ENCODE data around the gene FBXL14. TPM values are rescaled to one million over a fixed set of nuclear protein-coding genes. Genes with fewer than 3 reads are reported as not detected.

FBXL14 gene
- total and polyA plus RNA-seq, 2 experiments from 2014 or later, result 1.9 to 9.3 TPM

DNA sequence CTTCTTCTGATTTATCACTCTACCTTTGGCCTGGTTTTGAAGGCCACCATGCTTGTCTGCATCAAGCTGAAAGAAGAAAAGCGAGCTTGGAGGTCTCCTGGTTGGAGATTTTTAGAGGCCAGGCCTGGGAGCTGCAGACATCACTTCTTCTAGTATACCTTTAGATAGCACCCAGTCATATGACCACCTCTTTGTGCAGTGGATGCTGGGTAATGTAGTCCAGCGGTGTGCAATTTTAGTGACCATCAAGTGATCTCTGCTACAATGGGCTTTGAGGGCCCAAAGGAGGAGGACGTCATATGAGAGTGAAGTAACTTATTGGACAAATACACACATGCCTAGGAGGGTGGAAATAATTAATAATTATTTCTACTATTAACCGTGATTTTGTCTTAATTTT lies 19.5 kb upstream of the FBXL14 start:
- Histone ChIP-seq H3K4me2 (ENCODE audit: unreplicated experiment) (no peak overlapping the region), H3K27ac (peak overlapping the region; percentile 90), H3K4me3 (no peak overlapping the region), H3F3A (ENCODE audit: insufficient read depth) (peaks cover 79% of the 10 kb centered on the region), H3K4me1 (ENCODE audit: insufficient read depth) (peaks cover 40% of the 10 kb centered on the region), H3K36me3 (ENCODE audit: low read depth) (0 out of 2 replicates have a peak, but pooled peaks cover 8% of the 10 kb centered on the region), H3K27me3 (replicated peaks; ENCODE audit: insufficient read depth) (no peaks in the 10 kb centered on the region), H3K9ac (no peak overlapping the region), H2AFZ (no peak overlapping the region), H3K79me2 (ENCODE audit: insufficient read depth) (peaks cover 98% of the 10 kb centered on the region), H4K20me1 (ENCODE audit: insufficient read depth) (0 out of 2 replicates have a peak, but pooled peaks cover 3% of the 10 kb centered on the region), H3K9me3 (ENCODE audit: low read depth) (no peaks in the 10 kb centered on the region), H3K9me2 (ENCODE audit: insufficient read depth) (no peaks in the 10 kb centered on the region)
- DNase-seq, result no peak
- TF ChIP-seq EZH2 (IDR thresholded peaks at IDR 0.05; ENCODE audit: insufficient read depth, poor library complexity, severe bottlenecking) (no peak), EZH2phosphoT487 (IDR thresholded peaks at IDR 0.05; ENCODE audit: insufficient read depth, low read depth) (no peak)
- in situ Hi-C loops (cut with MboI), result no loop called here
- WGBS, 2 experiments (ENCODE audit: low coverage in 1 of 2, low lambda C conversion rate in 2 of 2, missing lambda C conversion rate in 2 of 2), result 92 to 93% methylated on average over 4 of the region's 4 CpGs

DNA sequence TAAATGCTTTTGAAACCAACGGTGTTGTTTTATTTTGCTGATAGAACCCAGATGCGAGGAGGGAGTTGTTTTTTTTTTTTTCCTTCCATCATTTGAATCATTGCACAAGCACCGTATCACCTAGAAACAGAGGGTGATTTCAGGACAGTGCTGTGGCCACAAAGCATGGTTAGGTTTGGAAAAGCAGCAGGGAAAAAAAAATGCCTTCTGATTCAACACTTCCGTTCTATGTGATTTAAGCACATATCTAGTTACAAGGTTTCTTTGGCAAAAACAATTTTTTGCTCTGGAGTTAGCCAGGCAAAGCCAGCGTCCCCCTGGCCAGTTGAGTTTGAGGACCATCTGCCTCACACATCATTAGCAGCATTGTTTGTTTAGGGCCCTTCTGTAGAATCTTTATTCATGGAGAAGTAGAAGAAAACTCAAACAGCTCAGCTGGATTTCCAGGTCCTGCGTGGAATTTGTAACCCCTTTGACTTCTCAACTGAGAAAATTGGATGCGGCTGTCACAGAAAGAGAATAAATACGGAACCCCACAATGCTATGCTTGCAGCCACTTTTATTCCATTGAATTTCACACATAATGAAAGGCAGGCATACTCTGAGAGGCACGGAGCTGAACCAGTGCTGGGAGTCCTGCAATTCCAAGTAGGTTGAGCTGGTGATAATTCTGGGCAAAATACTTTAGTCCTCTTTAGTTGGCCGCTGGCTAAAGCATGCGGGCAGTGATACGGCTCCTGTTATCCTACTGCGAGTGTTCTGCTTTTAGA lies 17.6 kb upstream of the FBXL14 start:
- peak; percentile 95 for DNase-seq
- in situ Hi-C loops (cut with MboI), result no loop called here
- Histone ChIP-seq H3K79me2 (ENCODE audit: insufficient read depth) (peaks cover 98% of the 10 kb centered on the region), H3K4me3 (peak overlapping the region; percentile 65), H3K9me2 (ENCODE audit: insufficient read depth) (no peaks in the 10 kb centered on the region), H3K4me2 (ENCODE audit: unreplicated experiment) (peak overlapping the region; percentile 89), H3K27ac (peak overlapping the region; percentile 90), H4K20me1 (ENCODE audit: insufficient read depth) (0 out of 2 replicates have a peak, but pooled peaks cover 3% of the 10 kb centered on the region), H3K36me3 (ENCODE audit: low read depth) (0 out of 2 replicates have a peak, but pooled peaks cover 8% of the 10 kb centered on the region), H3K9ac (peak overlapping the region; percentile 76), H2AFZ (peak overlapping the region; percentile 26; the same call in 1 of the 2 replicates), H3F3A (ENCODE audit: insufficient read depth) (peaks cover 88% of the 10 kb centered on the region), H3K27me3 (replicated peaks; ENCODE audit: insufficient read depth) (no peaks in the 10 kb centered on the region), H3K4me1 (ENCODE audit: insufficient read depth) (peaks cover 54% of the 10 kb centered on the region), H3K9me3 (ENCODE audit: low read depth) (no peaks in the 10 kb centered on the region)
- WGBS, 2 experiments (ENCODE audit: low coverage in 1 of 2, low lambda C conversion rate in 2 of 2, missing lambda C conversion rate in 2 of 2), result 10% methylated on average over 13 of the region's 13 CpGs
- TF ChIP-seq EZH2phosphoT487 (IDR thresholded peaks at IDR 0.05; ENCODE audit: insufficient read depth, low read depth) (no peak), EZH2 (IDR thresholded peaks at IDR 0.05; ENCODE audit: insufficient read depth, poor library complexity, severe bottlenecking) (no peak)

DNA sequence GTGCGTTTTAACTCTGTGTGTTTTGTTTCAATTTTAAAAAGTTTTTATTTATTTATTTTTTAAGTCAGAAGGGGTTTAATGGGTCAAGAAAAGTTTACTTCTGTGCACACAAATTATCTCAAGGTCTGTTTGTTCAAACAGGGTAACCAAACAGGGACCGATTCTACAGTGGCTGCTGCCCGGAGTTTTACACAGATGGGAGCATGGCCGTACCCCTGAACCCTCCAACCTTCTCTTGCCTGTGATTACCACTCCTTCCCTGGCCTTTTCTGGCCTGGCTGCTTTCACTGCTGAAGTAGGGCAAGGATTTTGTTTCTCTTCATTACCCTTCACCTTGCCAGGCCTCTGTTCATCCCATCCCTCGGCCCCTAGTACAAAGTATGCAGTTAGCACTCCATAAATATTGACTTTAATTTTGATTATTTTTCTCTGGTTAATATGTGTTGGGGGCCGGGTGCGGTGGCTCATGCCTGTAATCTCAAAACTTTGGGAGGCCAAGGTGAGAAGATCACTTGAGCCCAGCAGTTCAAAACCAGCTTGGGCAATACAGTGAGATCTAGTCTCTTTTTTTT lies 15.8 kb upstream of the FBXL14 start:
- Histone ChIP-seq H3K9me3 (ENCODE audit: low read depth) (no peaks in the 10 kb centered on the region), H3K9me2 (ENCODE audit: insufficient read depth) (no peaks in the 10 kb centered on the region), H3K4me1 (ENCODE audit: insufficient read depth) (peaks cover 68% of the 10 kb centered on the region), H3K79me2 (ENCODE audit: insufficient read depth) (peaks cover 88% of the 10 kb centered on the region), H3K9ac (no peak overlapping the region), H3K36me3 (ENCODE audit: low read depth) (0 out of 2 replicates have a peak, but pooled peaks cover 3% of the 10 kb centered on the region), H3F3A (ENCODE audit: insufficient read depth) (peaks cover 93% of the 10 kb centered on the region), H3K4me2 (ENCODE audit: unreplicated experiment) (no peak overlapping the region), H3K4me3 (no peak overlapping the region), H4K20me1 (ENCODE audit: insufficient read depth) (0 out of 2 replicates have a peak, but pooled peaks cover 2% of the 10 kb centered on the region), H2AFZ (no peak overlapping the region), H3K27ac (peak overlapping the region; percentile 90; the same call in 1 of the 2 replicates), H3K27me3 (replicated peaks; ENCODE audit: insufficient read depth) (no peaks in the 10 kb centered on the region)
- TF ChIP-seq EZH2 (IDR thresholded peaks at IDR 0.05; ENCODE audit: insufficient read depth, poor library complexity, severe bottlenecking) (no peak), EZH2phosphoT487 (IDR thresholded peaks at IDR 0.05; ENCODE audit: insufficient read depth, low read depth) (no peak)
- in situ Hi-C loops (cut with MboI), result no loop called here
- 90 to 91% methylated on average over 7 of the region's 7 CpGs for WGBS, 2 experiments (ENCODE audit: low coverage in 1 of 2, low lambda C conversion rate in 2 of 2, missing lambda C conversion rate in 2 of 2)
- no peak for DNase-seq

DNA sequence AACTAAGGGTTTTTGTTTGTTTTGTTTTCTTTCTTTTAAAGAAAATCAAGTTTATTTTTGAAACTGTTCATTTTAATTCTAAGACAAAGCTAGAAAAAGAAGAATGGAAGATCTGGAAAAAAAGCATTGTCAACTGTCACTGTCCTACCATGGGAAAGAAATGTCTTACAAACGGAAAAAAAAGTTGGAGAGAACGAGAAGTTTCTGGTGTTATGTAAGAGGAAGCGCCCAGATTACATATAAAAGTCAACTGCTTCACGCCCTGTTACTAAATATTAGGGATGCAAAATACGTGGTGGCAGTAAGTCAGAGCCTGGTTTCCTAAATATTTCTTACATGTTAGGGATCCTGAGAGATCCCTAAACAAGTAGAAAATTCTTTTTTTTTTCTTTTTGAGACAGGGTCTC lies 14.3 kb upstream of the FBXL14 start:
- no peaks in the 10 kb centered on the region for H3K27me3 ChIP-seq (replicated peaks; ENCODE audit: insufficient read depth)
- H3K4me3 ChIP-seq, result no peak overlapping the region
- in situ Hi-C loops (cut with MboI), result no loop called here
- peaks cover 88% of the 10 kb centered on the region for H3F3A ChIP-seq (ENCODE audit: insufficient read depth)
- H3K9ac ChIP-seq, result peak overlapping the region; percentile 58
- peak overlapping the region; percentile 90 for H3K27ac ChIP-seq
- TF ChIP-seq EZH2 (IDR thresholded peaks at IDR 0.05; ENCODE audit: insufficient read depth, poor library complexity, severe bottlenecking), result no peak
- no peak for TF ChIP-seq EZH2phosphoT487 (IDR thresholded peaks at IDR 0.05; ENCODE audit: insufficient read depth, low read depth)
- no peak overlapping the region for H2AFZ ChIP-seq
- peaks cover 83% of the 10 kb centered on the region for H3K79me2 ChIP-seq (ENCODE audit: insufficient read depth)
- no peaks in the 10 kb centered on the region for H3K36me3 ChIP-seq (ENCODE audit: low read depth)
- no peaks in the 10 kb centered on the region for H3K9me2 ChIP-seq (ENCODE audit: insufficient read depth)
- H3K4me1 ChIP-seq (ENCODE audit: insufficient read depth), result peaks cover 73% of the 10 kb centered on the region
- WGBS, 2 experiments (ENCODE audit: low coverage in 1 of 2, low lambda C conversion rate in 2 of 2, missing lambda C conversion rate in 2 of 2), result 22 to 26% methylated on average over 5 of the region's 5 CpGs
- peak; percentile 63 for DNase-seq
- H3K9me3 ChIP-seq (ENCODE audit: low read depth), result no peaks in the 10 kb centered on the region
- H4K20me1 ChIP-seq (ENCODE audit: insufficient read depth), result no peaks in the 10 kb centered on the region
- H3K4me2 ChIP-seq (ENCODE audit: unreplicated experiment), result peak overlapping the region; percentile 63

All from GM23248 (cell line).